Keratinocyte (primary cell): ENCODE measurements around the gene SHISA2.

Source experiments
- CTCF ChIP-seq, 3 experiments: IDR thresholded peaks in 1 of 3; conservative IDR thresholded peaks in 1 of 3; optimal IDR thresholded peaks in 1 of 3; 2 replicates in 2 of 3; 3 replicates in 1 of 3; pipeline versions ENCODE3 to v1.5.1; 2011; ENCODE audit warnings: low read length in 3 of 3, mild to moderate bottlenecking in 3 of 3, moderate library complexity in 2 of 3, control low read depth in 1 of 3, inconsistent platforms in 1 of 3; ENCODE audit not compliant: insufficient read depth in 2 of 3; ENCODE audit errors: extremely low read depth in 1 of 3
- EZH2 ChIP-seq: IDR thresholded peaks from one replicate; pipeline ENCODE4 v1.6.1; 2012; ENCODE audit warnings: inconsistent platforms, mild to moderate bottlenecking, low read length, moderate library complexity

- peak; percentile 57 to 86 (median 65) for TF ChIP-seq CTCF (optimal IDR thresholded peaks at IDR 0.05 in 1 of 3, IDR thresholded peaks at IDR 0.05 in 1 of 3, conservative IDR thresholded peaks at IDR 0.05 in 1 of 3; ENCODE audit: extremely low read depth in 1 of 3, insufficient read depth in 2 of 3, low read length in 3 of 3)
- TF ChIP-seq EZH2 = no peak
These were observed 14.5 kb downstream of the SHISA2 start for GRCh38 chr13:26037302-26037701.
